GM12891 (cell line): ENCODE results near the gene RCC2.

Experiments
- POLR2A ChIP-seq: IDR thresholded peaks from 2 replicates; pipeline ENCODE4 v1.6.1; 2011; ENCODE audit warnings: low read depth, low read length, control low read depth
- POLR2AphosphoS5 ChIP-seq: IDR thresholded peaks from 2 replicates; pipeline ENCODE4 v1.6.1; 2011; ENCODE audit warnings: low read depth, low read length, control low read depth
- POU2F2 ChIP-seq: IDR thresholded peaks from 2 replicates; pipeline ENCODE4 v1.6.1; 2011; ENCODE audit warnings: low read depth, mild to moderate bottlenecking, control low read depth, low read length, moderate library complexity
- TAF1 ChIP-seq: IDR thresholded peaks from 2 replicates; pipeline ENCODE4 v1.6.1; 2011; ENCODE audit warnings: low read depth, low read length, control low read depth

DNA sequence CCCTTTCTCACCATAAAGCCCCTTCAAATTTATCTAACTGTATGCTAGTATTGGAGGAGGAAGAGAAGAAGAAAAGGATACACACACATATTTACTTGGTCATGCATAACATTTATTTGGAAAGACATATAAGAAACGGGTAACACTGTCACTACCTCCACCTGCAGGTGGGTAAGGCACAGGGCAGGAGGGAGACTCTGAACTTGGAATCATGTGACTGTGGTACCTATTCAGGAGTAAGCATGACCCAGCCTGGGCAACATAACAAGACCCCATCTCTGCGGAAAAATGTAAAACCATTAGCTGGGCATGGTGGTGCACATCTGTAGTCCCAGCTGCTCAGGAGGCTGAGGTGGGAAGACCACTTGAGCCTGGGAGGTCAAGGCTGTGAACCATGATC, 68.9 kb downstream of the RCC2 start:
- no peak for TF ChIP-seq POLR2A
- TF ChIP-seq TAF1: no peak
- no peak for TF ChIP-seq POLR2AphosphoS5
- TF ChIP-seq POU2F2: no peak
